HepG2 (cell line): ENCODE measurements around the gene RAD23A. TPM values are rescaled to one million over a fixed set of nuclear protein-coding genes. Genes with fewer than 3 reads are reported as not detected.

Source experiments
- ARNTL ChIP-seq: sonication (generic); formaldehyde crosslinking; IDR thresholded peaks from 2 replicates; pipeline ENCODE4 v1.4.0; 2020; ENCODE audit warnings: mild to moderate bottlenecking, missing genetic modification reagents
- NFE2 ChIP-seq: sonication (generic); formaldehyde crosslinking; IDR thresholded peaks from 2 replicates; pipeline ENCODE4 v1.4.0; 2020; ENCODE audit warnings: missing genetic modification reagents
- YEATS4 ChIP-seq: sonication (generic); formaldehyde crosslinking; IDR thresholded peaks from 2 replicates; pipeline ENCODE4 v1.4.0; 2020; ENCODE audit warnings: missing genetic modification reagents, borderline replicate concordance
- ZNF232 ChIP-seq: sonication (generic); formaldehyde crosslinking; IDR thresholded peaks from 2 replicates; pipeline ENCODE4 v1.4.0; 2020; ENCODE audit warnings: missing genetic modification reagents, borderline replicate concordance
- ZNF564 ChIP-seq: sonication (generic); formaldehyde crosslinking; IDR thresholded peaks from 2 replicates; pipeline ENCODE4 v1.8.1; 2023; ENCODE audit warnings: mild to moderate bottlenecking, missing genetic modification reagents
- ZNF747 ChIP-seq: sonication (generic); formaldehyde crosslinking; IDR thresholded peaks from 2 replicates; pipeline ENCODE4 v1.8.1; 2023; ENCODE audit warnings: missing genetic modification reagents, mild to moderate bottlenecking, borderline replicate concordance
- polyA plus RNA-seq, 8 experiments: library from polyadenylated mRNA; depleted of rRNA in 3 of 8; stranded (reverse) in 7 of 8; unstranded in 1 of 8; fragments of >200 nt; fragmentation: Illumina TruSeq in 4 of 8; extraction: Trizol in 4 of 8; gene quantifications; 2 replicates each; pipeline versions ENCODE4 v1.2.1 to v1.2.3, GENCODE V29; 2011 to 2016; ENCODE audit warnings: low read depth in 4 of 8, missing spikeins in 1 of 8, mixed read lengths in 1 of 8; ENCODE audit not compliant: insufficient read depth in 1 of 8
- total RNA-seq, 5 experiments: library from RNA; depleted of rRNA; stranded (reverse); fragments of >200 nt; fragmentation: Illumina TruSeq; extraction: Trizol; gene quantifications; 2 replicates each; pipeline ENCODE4 v1.2.3, GENCODE V29; 2016; ENCODE audit warnings: low read depth in 1 of 5
- TF ChIP-seq, protein P1 (sequence below): sonication (generic); formaldehyde crosslinking; IDR thresholded peaks from 2 replicates; pipeline ENCODE4 v1.4.0; 2020; ENCODE audit warnings: missing genetic modification reagents, borderline replicate concordance
- TF ChIP-seq, protein P2 (sequence below): sonication (generic); formaldehyde crosslinking; IDR thresholded peaks from 2 replicates; pipeline ENCODE4 v1.4.0; 2020; ENCODE audit warnings: missing genetic modification reagents, borderline replicate concordance
- TF ChIP-seq, protein P3 (sequence below): IDR thresholded peaks from 2 replicates; pipeline ENCODE4 v1.6.1; 2012; ENCODE audit warnings: inconsistent platforms
- TF ChIP-seq, protein P4 (sequence below): sonication (generic); formaldehyde crosslinking; IDR thresholded peaks from 2 replicates; pipeline ENCODE4 v1.4.0; 2020; ENCODE audit warnings: mild to moderate bottlenecking, missing genetic modification reagents
- TF ChIP-seq, protein P5 (sequence below): sonication (generic); formaldehyde crosslinking; IDR thresholded peaks from 2 replicates; pipeline ENCODE4 v1.5.0; 2020; ENCODE audit warnings: mild to moderate bottlenecking, missing genetic modification reagents, borderline replicate concordance
- TF ChIP-seq, protein P6 (sequence below): sonication (generic); formaldehyde crosslinking; IDR thresholded peaks from 2 replicates; pipeline ENCODE4 v1.4.0; 2020; ENCODE audit warnings: missing genetic modification reagents

The RAD23A gene
- total and polyA plus RNA-seq, 2 of the 13 experiments (the other 11 are each of a cell fraction or from before 2014, with no cell fraction given), result 42.5 to 54.2 TPM

DNA sequence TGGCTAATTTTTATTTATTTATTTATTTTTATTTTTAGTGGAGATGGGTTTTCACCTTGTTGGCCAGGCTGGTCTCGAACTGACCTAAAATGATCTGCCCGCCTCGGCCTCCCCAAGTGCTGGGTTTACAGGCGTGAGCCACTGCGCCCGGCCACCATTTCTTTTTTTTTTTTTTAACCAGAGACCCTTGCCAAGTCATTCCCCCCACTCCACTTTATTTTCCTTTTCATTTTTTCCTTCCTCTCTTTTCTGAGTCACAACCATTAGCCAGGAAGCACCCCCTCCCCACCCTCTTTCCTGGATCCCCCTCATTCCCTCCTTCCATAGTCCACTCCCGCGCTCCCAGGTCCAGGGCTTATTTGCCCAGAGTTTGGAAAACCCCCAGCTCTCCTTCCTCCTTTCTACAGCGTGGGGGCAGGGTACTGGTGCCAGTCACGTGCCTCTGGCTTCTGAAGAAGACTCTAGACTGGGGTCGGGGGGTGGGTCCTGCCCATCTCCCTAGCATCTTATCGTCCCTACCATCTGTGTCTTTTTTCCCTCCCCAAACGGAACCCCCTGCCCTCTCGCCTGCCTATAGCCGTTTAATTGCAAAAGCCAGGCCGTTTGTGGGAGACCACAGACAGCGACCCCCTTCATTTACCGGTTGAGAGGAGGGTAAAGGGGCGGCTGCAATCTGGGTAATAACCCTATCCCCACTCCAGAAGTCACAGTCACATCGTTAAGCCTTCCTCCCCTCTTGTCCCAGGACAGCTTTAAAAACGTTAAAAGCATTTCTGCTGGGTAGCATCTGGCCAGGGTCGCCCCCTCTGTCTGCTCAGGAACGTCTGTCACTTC, 8.4 kb upstream of the RAD23A start (continued):
- TF ChIP-seq, protein P1, sequence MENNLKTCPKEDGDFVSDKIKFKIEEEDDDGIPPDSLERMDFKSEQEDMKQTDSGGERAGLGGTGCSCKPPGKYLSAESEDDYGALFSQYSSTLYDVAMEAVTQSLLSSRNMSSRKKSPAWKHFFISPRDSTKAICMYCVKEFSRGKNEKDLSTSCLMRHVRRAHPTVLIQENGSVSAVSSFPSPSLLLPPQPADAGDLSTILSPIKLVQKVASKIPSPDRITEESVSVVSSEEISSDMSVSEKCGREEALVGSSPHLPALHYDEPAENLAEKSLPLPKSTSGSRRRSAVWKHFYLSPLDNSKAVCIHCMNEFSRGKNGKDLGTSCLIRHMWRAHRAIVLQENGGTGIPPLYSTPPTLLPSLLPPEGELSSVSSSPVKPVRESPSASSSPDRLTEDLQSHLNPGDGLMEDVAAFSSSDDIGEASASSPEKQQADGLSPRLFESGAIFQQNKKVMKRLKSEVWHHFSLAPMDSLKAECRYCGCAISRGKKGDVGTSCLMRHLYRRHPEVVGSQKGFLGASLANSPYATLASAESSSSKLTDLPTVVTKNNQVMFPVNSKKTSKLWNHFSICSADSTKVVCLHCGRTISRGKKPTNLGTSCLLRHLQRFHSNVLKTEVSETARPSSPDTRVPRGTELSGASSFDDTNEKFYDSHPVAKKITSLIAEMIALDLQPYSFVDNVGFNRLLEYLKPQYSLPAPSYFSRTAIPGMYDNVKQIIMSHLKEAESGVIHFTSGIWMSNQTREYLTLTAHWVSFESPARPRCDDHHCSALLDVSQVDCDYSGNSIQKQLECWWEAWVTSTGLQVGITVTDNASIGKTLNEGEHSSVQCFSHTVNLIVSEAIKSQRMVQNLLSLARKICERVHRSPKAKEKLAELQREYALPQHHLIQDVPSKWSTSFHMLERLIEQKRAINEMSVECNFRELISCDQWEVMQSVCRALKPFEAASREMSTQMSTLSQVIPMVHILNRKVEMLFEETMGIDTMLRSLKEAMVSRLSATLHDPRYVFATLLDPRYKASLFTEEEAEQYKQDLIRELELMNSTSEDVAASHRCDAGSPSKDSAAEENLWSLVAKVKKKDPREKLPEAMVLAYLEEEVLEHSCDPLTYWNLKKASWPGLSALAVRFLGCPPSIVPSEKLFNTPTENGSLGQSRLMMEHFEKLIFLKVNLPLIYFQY (CRISPR knock-in tag), result no peak
- TF ChIP-seq, protein P2, sequence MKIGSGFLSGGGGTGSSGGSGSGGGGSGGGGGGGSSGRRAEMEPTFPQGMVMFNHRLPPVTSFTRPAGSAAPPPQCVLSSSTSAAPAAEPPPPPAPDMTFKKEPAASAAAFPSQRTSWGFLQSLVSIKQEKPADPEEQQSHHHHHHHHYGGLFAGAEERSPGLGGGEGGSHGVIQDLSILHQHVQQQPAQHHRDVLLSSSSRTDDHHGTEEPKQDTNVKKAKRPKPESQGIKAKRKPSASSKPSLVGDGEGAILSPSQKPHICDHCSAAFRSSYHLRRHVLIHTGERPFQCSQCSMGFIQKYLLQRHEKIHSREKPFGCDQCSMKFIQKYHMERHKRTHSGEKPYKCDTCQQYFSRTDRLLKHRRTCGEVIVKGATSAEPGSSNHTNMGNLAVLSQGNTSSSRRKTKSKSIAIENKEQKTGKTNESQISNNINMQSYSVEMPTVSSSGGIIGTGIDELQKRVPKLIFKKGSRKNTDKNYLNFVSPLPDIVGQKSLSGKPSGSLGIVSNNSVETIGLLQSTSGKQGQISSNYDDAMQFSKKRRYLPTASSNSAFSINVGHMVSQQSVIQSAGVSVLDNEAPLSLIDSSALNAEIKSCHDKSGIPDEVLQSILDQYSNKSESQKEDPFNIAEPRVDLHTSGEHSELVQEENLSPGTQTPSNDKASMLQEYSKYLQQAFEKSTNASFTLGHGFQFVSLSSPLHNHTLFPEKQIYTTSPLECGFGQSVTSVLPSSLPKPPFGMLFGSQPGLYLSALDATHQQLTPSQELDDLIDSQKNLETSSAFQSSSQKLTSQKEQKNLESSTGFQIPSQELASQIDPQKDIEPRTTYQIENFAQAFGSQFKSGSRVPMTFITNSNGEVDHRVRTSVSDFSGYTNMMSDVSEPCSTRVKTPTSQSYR (CRISPR knock-in tag), result peak; percentile 79; the same call in 1 of the 2 replicates
- TF ChIP-seq ZNF564 (CRISPR knock-in tag) (0 out of 2 replicates have a peak, but pooled peaks have one; percentile 19), YEATS4 (CRISPR knock-in tag) (no peak), ZNF232 (no peak), ZNF747 (CRISPR knock-in tag) (0 out of 2 replicates have a peak, but pooled peaks have one; percentile 1), ARNTL (0 out of 2 replicates have a peak, but pooled peaks have one; percentile 32), NFE2 (CRISPR knock-in tag) (no peak)
- TF ChIP-seq, protein P3, sequence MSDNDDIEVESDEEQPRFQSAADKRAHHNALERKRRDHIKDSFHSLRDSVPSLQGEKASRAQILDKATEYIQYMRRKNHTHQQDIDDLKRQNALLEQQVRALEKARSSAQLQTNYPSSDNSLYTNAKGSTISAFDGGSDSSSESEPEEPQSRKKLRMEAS, result peak; percentile 44; the same call in 1 of the 2 replicates
- TF ChIP-seq, protein P4, sequence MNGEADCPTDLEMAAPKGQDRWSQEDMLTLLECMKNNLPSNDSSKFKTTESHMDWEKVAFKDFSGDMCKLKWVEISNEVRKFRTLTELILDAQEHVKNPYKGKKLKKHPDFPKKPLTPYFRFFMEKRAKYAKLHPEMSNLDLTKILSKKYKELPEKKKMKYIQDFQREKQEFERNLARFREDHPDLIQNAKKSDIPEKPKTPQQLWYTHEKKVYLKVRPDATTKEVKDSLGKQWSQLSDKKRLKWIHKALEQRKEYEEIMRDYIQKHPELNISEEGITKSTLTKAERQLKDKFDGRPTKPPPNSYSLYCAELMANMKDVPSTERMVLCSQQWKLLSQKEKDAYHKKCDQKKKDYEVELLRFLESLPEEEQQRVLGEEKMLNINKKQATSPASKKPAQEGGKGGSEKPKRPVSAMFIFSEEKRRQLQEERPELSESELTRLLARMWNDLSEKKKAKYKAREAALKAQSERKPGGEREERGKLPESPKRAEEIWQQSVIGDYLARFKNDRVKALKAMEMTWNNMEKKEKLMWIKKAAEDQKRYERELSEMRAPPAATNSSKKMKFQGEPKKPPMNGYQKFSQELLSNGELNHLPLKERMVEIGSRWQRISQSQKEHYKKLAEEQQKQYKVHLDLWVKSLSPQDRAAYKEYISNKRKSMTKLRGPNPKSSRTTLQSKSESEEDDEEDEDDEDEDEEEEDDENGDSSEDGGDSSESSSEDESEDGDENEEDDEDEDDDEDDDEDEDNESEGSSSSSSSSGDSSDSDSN, result 0 out of 2 replicates have a peak, but pooled peaks have one; percentile 52
- TF ChIP-seq, protein P5, sequence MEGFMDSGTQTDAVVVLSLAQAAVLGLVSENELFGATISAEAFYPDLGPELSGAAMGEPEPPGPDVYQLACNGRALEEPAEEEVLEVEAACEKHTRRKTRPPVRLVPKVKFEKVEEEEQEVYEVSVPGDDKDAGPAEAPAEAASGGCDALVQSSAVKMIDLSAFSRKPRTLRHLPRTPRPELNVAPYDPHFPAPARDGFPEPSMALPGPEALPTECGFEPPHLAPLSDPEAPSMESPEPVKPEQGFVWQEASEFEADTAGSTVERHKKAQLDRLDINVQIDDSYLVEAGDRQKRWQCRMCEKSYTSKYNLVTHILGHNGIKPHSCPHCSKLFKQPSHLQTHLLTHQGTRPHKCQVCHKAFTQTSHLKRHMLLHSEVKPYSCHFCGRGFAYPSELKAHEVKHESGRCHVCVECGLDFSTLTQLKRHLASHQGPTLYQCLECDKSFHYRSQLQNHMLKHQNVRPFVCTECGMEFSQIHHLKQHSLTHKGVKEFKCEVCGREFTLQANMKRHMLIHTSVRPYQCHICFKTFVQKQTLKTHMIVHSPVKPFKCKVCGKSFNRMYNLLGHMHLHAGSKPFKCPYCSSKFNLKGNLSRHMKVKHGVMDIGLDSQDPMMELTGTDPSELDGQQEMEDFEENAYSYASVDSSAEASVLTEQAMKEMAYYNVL (CRISPR knock-in tag), result peak; percentile 72; the same call in 1 of the 2 replicates
- TF ChIP-seq, protein P6, sequence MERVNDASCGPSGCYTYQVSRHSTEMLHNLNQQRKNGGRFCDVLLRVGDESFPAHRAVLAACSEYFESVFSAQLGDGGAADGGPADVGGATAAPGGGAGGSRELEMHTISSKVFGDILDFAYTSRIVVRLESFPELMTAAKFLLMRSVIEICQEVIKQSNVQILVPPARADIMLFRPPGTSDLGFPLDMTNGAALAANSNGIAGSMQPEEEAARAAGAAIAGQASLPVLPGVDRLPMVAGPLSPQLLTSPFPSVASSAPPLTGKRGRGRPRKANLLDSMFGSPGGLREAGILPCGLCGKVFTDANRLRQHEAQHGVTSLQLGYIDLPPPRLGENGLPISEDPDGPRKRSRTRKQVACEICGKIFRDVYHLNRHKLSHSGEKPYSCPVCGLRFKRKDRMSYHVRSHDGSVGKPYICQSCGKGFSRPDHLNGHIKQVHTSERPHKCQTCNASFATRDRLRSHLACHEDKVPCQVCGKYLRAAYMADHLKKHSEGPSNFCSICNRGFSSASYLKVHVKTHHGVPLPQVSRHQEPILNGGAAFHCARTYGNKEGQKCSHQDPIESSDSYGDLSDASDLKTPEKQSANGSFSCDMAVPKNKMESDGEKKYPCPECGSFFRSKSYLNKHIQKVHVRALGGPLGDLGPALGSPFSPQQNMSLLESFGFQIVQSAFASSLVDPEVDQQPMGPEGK (CRISPR knock-in tag), result peak; percentile 29; the same call in 1 of the 2 replicates
